SK-N-SH (cell line): ENCODE measurements around the gene TRPV3. TPM values are rescaled to one million over a fixed set of nuclear protein-coding genes. Genes with fewer than 3 reads are reported as not detected.
"Not testable (repeated sequence)": the region's sequence is repeated elsewhere in the genome, so short reads cannot be mapped to it uniquely, and the experiment has no call there.

ENCODE experiments used
- CTCF ChIA-PET: fragments of 300-600, 350-600 bp; formaldehyde crosslinking; extraction: SDS; loops from one replicate; lab custom pipeline; 2021; lab: Yijun Ruan, JAX
- POLR2A ChIA-PET: fragments of 350-600 bp; sonication (Branson Sonifier 250); formaldehyde crosslinking; extraction: SDS; loops from one replicate; lab custom pipeline; 2020; ENCODE audit warnings: antibody characterized with exemption, inconsistent platforms; lab: Yijun Ruan, JAX
- DNase-seq: peaks from one replicate; pipeline ENCODE4 v3.0.0; 2012
- H2AFZ ChIP-seq: fragments of 200-600 bp; sonication (generic); 2 replicates; pipeline ENCODE4 v1.8.1; 2016; ENCODE audit warnings: antibody characterized with exemption, mild to moderate bottlenecking, low read depth
- H3F3A ChIP-seq: fragments of 200-600 bp; sonication (generic); replicated peaks from 2 replicates; pipeline ENCODE3; 2016; ENCODE audit warnings: antibody characterized with exemption, mild to moderate bottlenecking; ENCODE audit not compliant: insufficient read depth
- H3K27ac ChIP-seq, 2 experiments: fragments of 200-500 bp in 1 of 2; fragments of 200-600 bp in 1 of 2; sonication (Bioruptor generic) in 1 of 2; sonication (generic), shearing (Covaris generic) in 1 of 2; 2 replicates each; pipeline versions ENCODE4 v1.5.1 to v1.6.1; 2014 to 2016; ENCODE audit warnings: low read depth in 2 of 2, inconsistent platforms in 1 of 2, low read length in 1 of 2, mild to moderate bottlenecking in 1 of 2, mixed read lengths in 1 of 2
- H3K27me3 ChIP-seq: fragments of 200-600 bp; sonication (generic), shearing (Covaris generic); 2 replicates; pipeline ENCODE4 v1.6.1; 2016; ENCODE audit warnings: mixed run types; ENCODE audit not compliant: insufficient read depth
- H3K36me3 ChIP-seq, 2 experiments: fragments of 200-500 bp in 1 of 2; fragments of 200-600 bp in 1 of 2; sonication (Bioruptor generic) in 1 of 2; sonication (generic) in 1 of 2; replicated peaks in 1 of 2; 2 replicates each; pipeline versions ENCODE3 to v1.5.1; 2014 to 2016; ENCODE audit warnings: low read length in 1 of 2, mild to moderate bottlenecking in 1 of 2; ENCODE audit not compliant: insufficient read depth in 2 of 2, control insufficient read depth in 1 of 2
- H3K4me1 ChIP-seq, 2 experiments: fragments of 200-500 bp in 1 of 2; fragments of 200-600 bp in 1 of 2; sonication (Bioruptor generic) in 1 of 2; sonication (generic), shearing (Covaris generic) in 1 of 2; 2 replicates each; pipeline versions ENCODE4 v1.5.1 to v1.6.1; 2014 to 2016; ENCODE audit warnings: low read depth in 1 of 2, low read length in 1 of 2, mixed run types in 1 of 2; ENCODE audit not compliant: insufficient read depth in 2 of 2, control insufficient read depth in 1 of 2
- H3K4me2 ChIP-seq: fragments of 200-600 bp; sonication (generic), shearing (Covaris generic); 2 replicates; pipeline ENCODE4 v1.6.1; 2017; ENCODE audit warnings: mixed run types
- H3K4me3 ChIP-seq, 2 experiments: fragments of 200-500 bp in 1 of 2; fragments of 200-600 bp in 1 of 2; sonication (Bioruptor generic) in 1 of 2; sonication (generic), shearing (Covaris generic) in 1 of 2; 2 replicates each; pipeline versions ENCODE4 v1.5.1 to v1.8.1; 2014 to 2016; ENCODE audit warnings: low read depth in 2 of 2, inconsistent platforms in 1 of 2, low read length in 1 of 2, mild to moderate bottlenecking in 1 of 2, mixed read lengths in 1 of 2, moderate library complexity in 1 of 2
- H3K79me2 ChIP-seq: fragments of 200-600 bp; sonication (generic); 2 replicates; pipeline ENCODE4 v1.8.1; 2017; ENCODE audit warnings: mild to moderate bottlenecking; ENCODE audit not compliant: insufficient read depth
- H3K9ac ChIP-seq: fragments of 200-600 bp; sonication (generic); 2 replicates; pipeline ENCODE4 v1.6.1; 2017; ENCODE audit warnings: mixed run types
- H3K9me2 ChIP-seq: fragments of 200-600 bp; sonication (generic); 2 replicates; pipeline ENCODE4 v1.6.1; 2017; ENCODE audit warnings: mixed run types
- H3K9me3 ChIP-seq: fragments of 200-600 bp; sonication (generic); 2 replicates; pipeline ENCODE4 v1.6.1; 2017; ENCODE audit warnings: mixed run types, mild to moderate bottlenecking, moderate library complexity
- H4K20me1 ChIP-seq: fragments of 200-600 bp; sonication (generic); 2 replicates; pipeline ENCODE4 v1.6.1; 2017; ENCODE audit warnings: mild to moderate bottlenecking, mixed run types; ENCODE audit not compliant: insufficient read depth
- CHD2 ChIP-seq: fragments of 150-350 bp; IDR thresholded peaks from 2 replicates; pipeline ENCODE4 v1.6.1; 2018; ENCODE audit warnings: low read length; ENCODE audit not compliant: partially characterized antibody
- ELF1 ChIP-seq: IDR thresholded peaks from 2 replicates; pipeline ENCODE4 v1.4.0; 2012
- EP300 ChIP-seq, 2 experiments: IDR thresholded peaks; 2 replicates each; pipeline versions ENCODE4 v1.4.0 to v1.6.1; 2012; ENCODE audit warnings: borderline replicate concordance in 1 of 2, low read depth in 1 of 2, low read length in 1 of 2
- FOXJ3 ChIP-seq: sonication (generic); formaldehyde crosslinking; IDR thresholded peaks from 2 replicates; pipeline ENCODE4 v1.5.1; 2020; ENCODE audit warnings: mild to moderate bottlenecking, missing genetic modification reagents
- FOXM1 ChIP-seq: IDR thresholded peaks from 2 replicates; pipeline ENCODE4 v1.4.0; 2012; ENCODE audit warnings: low read depth, mild to moderate bottlenecking
- GATA2 ChIP-seq: sonication (generic); formaldehyde crosslinking; IDR thresholded peaks from 2 replicates; pipeline ENCODE4 v1.5.0; 2020; ENCODE audit warnings: mild to moderate bottlenecking, missing genetic modification reagents
- IRF3 ChIP-seq: fragments of 150-350 bp; IDR thresholded peaks from 2 replicates; pipeline ENCODE4 v1.6.1; 2016; ENCODE audit warnings: mild to moderate bottlenecking, low read depth, low read length
- JUND ChIP-seq: IDR thresholded peaks from 2 replicates; pipeline ENCODE4 v1.4.0; 2012
- MEF2A ChIP-seq: IDR thresholded peaks from 2 replicates; pipeline ENCODE4 v1.4.0; 2012; ENCODE audit warnings: low read depth, borderline replicate concordance
- NFIC ChIP-seq: IDR thresholded peaks from 2 replicates; pipeline ENCODE4 v1.4.0; 2012; ENCODE audit warnings: borderline replicate concordance
- RAD21 ChIP-seq: IDR thresholded peaks from 2 replicates; pipeline ENCODE4 v1.6.1; 2012; ENCODE audit warnings: mild to moderate bottlenecking, low read length
- RCOR1 ChIP-seq: fragments of 150-350 bp; IDR thresholded peaks from 2 replicates; pipeline ENCODE4 v1.6.1; 2017; ENCODE audit warnings: antibody characterized with exemption, low read length
- RXRA ChIP-seq: IDR thresholded peaks from 2 replicates; pipeline ENCODE4 v1.4.0; 2012; ENCODE audit warnings: low read depth, mild to moderate bottlenecking, borderline replicate concordance
- SMC3 ChIP-seq: IDR thresholded peaks from 2 replicates; pipeline ENCODE4 v1.6.1; 2012; ENCODE audit warnings: low read depth, low read length, improper control_type of control experiment
- TEAD4 ChIP-seq: IDR thresholded peaks from 2 replicates; pipeline ENCODE4 v1.4.0; 2012; ENCODE audit warnings: mild to moderate bottlenecking, borderline replicate concordance; ENCODE audit not compliant: insufficient read depth
- USF1 ChIP-seq: IDR thresholded peaks from 2 replicates; pipeline ENCODE4 v1.4.0; 2012; ENCODE audit warnings: low read depth, borderline replicate concordance
- YY1 ChIP-seq: IDR thresholded peaks from 2 replicates; pipeline ENCODE4 v1.4.0; 2012; ENCODE audit warnings: low read depth, mild to moderate bottlenecking
- ZBTB33 ChIP-seq: IDR thresholded peaks from 2 replicates; pipeline ENCODE4 v1.4.0; 2012; ENCODE audit warnings: low read depth, borderline replicate concordance
- WGBS: methylation state at CpG from one replicate; pipeline ENCODE4 v1.1.6; 2017; ENCODE audit warnings: low lambda C conversion rate; 5-methylcytosine and 5-hydroxymethylcytosine counted together
- polyA plus RNA-seq, 3 experiments: library from polyadenylated mRNA; depleted of rRNA; stranded (reverse); fragments of >200 nt; gene quantifications; 2 replicates each; pipeline ENCODE4 v1.2.3, GENCODE V29; 2012

Gene TRPV3
- polyA plus RNA-seq, 1 of the 3 experiments (the other 2 are of a cell fraction), result 0.28 TPM

- 87% methylated on average over 4 of the region's 4 CpGs for WGBS
- no peak for TF ChIP-seq ELF1
- TF ChIP-seq USF1, result no peak
- TF ChIP-seq MEF2A, result no peak
- no peak for TF ChIP-seq JUND
- no peak for TF ChIP-seq RCOR1
- no peak for TF ChIP-seq SMC3
- no peak for TF ChIP-seq RAD21
- no peak for TF ChIP-seq FOXJ3 (CRISPR knock-in tag)
- TF ChIP-seq TEAD4, result no peak
- no peak for TF ChIP-seq EP300 (IDR thresholded peaks at IDR 0.05; ENCODE audit: borderline replicate concordance in 1 of 2, low read depth in 1 of 2, low read length in 1 of 2)
- no peak for TF ChIP-seq FOXM1
- no peak for TF ChIP-seq IRF3
- no peak for TF ChIP-seq NFIC
- Histone ChIP-seq H3K4me1 (no peaks in the 10 kb centered on the region; a peak in 1 of 4 replicates), H3F3A (no peaks in the 10 kb centered on the region), H3K27ac (no peak overlapping the region), H3K36me3 (no peaks in the 10 kb centered on the region), H3K4me2 (no peak overlapping the region), H3K27me3 (no peaks in the 10 kb centered on the region), H3K9me3 (no peaks in the 10 kb centered on the region), H3K9me2 (no peaks in the 10 kb centered on the region), H4K20me1 (no peaks in the 10 kb centered on the region), H3K9ac (no peak overlapping the region), H2AFZ (no peak overlapping the region), H3K79me2 (no peaks in the 10 kb centered on the region), H3K4me3 (no peak overlapping the region)
- POLR2A ChIA-PET, result interaction anchor here (0.9 kb wide), 1 partner anchor 9 kb away, joined by 3 read pairs; no protein-coding TSS in a partner anchor
- CTCF ChIA-PET, result no interaction called here
- no peak for DNase-seq
These were observed 7.5 kb upstream of the TRPV3 start for GRCh38 chr17:3565143-3565542.

GRCh38 chr17:3564241-3564640 lies 6.6 kb upstream of the TRPV3 start:
- H3K27ac ChIP-seq, H3K36me3 ChIP-seq, H3K27me3 ChIP-seq, POLR2A ChIA-PET, H3K79me2 ChIP-seq, H3K9ac ChIP-seq, H4K20me1 ChIP-seq, H3K9me3 ChIP-seq, H3K4me3 ChIP-seq, DNase-seq, H3F3A ChIP-seq, H3K4me1 ChIP-seq, H2AFZ ChIP-seq, H3K9me2 ChIP-seq, CTCF ChIA-PET, H3K4me2 ChIP-seq: not testable (repeated sequence)
- WGBS, result 95% methylated on average over 12 of the region's 28 CpGs

- no peaks in the 10 kb centered on the region for H3K36me3 ChIP-seq
- no peaks in the 10 kb centered on the region for H3K27me3 ChIP-seq
- H3K9me3 ChIP-seq, result no peaks in the 10 kb centered on the region
- DNase-seq, result no peak
- no peaks in the 10 kb centered on the region for H4K20me1 ChIP-seq
- no peak overlapping the region for H3K27ac ChIP-seq
- no peak overlapping the region for H3K4me2 ChIP-seq
- WGBS, result 69% methylated on average over 8 of the region's 9 CpGs
- no peaks in the 10 kb centered on the region for H3K9me2 ChIP-seq
- ChIA-PET CTCF (no interaction called here), POLR2A (no interaction called here)
- no peaks in the 10 kb centered on the region for H3F3A ChIP-seq
- H3K4me1 ChIP-seq, result no peaks in the 10 kb centered on the region; a peak in 1 of 4 replicates
- no peak overlapping the region for H3K4me3 ChIP-seq
- no peak overlapping the region for H2AFZ ChIP-seq
- no peaks in the 10 kb centered on the region for H3K79me2 ChIP-seq
- H3K9ac ChIP-seq, result no peak overlapping the region
- no peak for TF ChIP-seq FOXJ3 (CRISPR knock-in tag)
- TF ChIP-seq YY1, result no peak
- TF ChIP-seq ZBTB33, result no peak
- TF ChIP-seq CHD2, result no peak
- no peak for TF ChIP-seq JUND
- TF ChIP-seq GATA2 (CRISPR knock-in tag), result no peak
- TF ChIP-seq RXRA, result no peak
These were observed 1.6 kb upstream of the TRPV3 start for GRCh38 chr17:3559270-3559645.
